SK-N-SH (cell line): Measurements from ENCODE around the gene PTPN5. TPM values are rescaled to one million over a fixed set of nuclear protein-coding genes. Genes with fewer than 3 reads are reported as not detected.

Experiments
- CTCF ChIA-PET: fragments of 300-600, 350-600 bp; formaldehyde crosslinking; extraction: SDS; loops from one replicate; lab custom pipeline; 2021; lab: Yijun Ruan, JAX
- POLR2A ChIA-PET: fragments of 350-600 bp; sonication (Branson Sonifier 250); formaldehyde crosslinking; extraction: SDS; loops from one replicate; lab custom pipeline; 2020; ENCODE audit warnings: antibody characterized with exemption, inconsistent platforms; lab: Yijun Ruan, JAX
- DNase-seq: peaks from one replicate; pipeline ENCODE4 v3.0.0; 2012
- H2AFZ ChIP-seq: fragments of 200-600 bp; sonication (generic); 2 replicates; pipeline ENCODE4 v1.8.1; 2016; ENCODE audit warnings: antibody characterized with exemption, mild to moderate bottlenecking, low read depth
- H3F3A ChIP-seq: fragments of 200-600 bp; sonication (generic); replicated peaks from 2 replicates; pipeline ENCODE3; 2016; ENCODE audit warnings: antibody characterized with exemption, mild to moderate bottlenecking; ENCODE audit not compliant: insufficient read depth
- H3K27ac ChIP-seq, 2 experiments: fragments of 200-500 bp in 1 of 2; fragments of 200-600 bp in 1 of 2; sonication (Bioruptor generic) in 1 of 2; sonication (generic), shearing (Covaris generic) in 1 of 2; 2 replicates each; pipeline versions ENCODE4 v1.5.1 to v1.6.1; 2014 to 2016; ENCODE audit warnings: low read depth in 2 of 2, inconsistent platforms in 1 of 2, low read length in 1 of 2, mild to moderate bottlenecking in 1 of 2, mixed read lengths in 1 of 2
- H3K27me3 ChIP-seq: fragments of 200-600 bp; sonication (generic), shearing (Covaris generic); 2 replicates; pipeline ENCODE4 v1.6.1; 2016; ENCODE audit warnings: mixed run types; ENCODE audit not compliant: insufficient read depth
- H3K36me3 ChIP-seq, 2 experiments: fragments of 200-500 bp in 1 of 2; fragments of 200-600 bp in 1 of 2; sonication (Bioruptor generic) in 1 of 2; sonication (generic) in 1 of 2; replicated peaks in 1 of 2; 2 replicates each; pipeline versions ENCODE3 to v1.5.1; 2014 to 2016; ENCODE audit warnings: low read length in 1 of 2, mild to moderate bottlenecking in 1 of 2; ENCODE audit not compliant: insufficient read depth in 2 of 2, control insufficient read depth in 1 of 2
- H3K4me1 ChIP-seq, 2 experiments: fragments of 200-500 bp in 1 of 2; fragments of 200-600 bp in 1 of 2; sonication (Bioruptor generic) in 1 of 2; sonication (generic), shearing (Covaris generic) in 1 of 2; 2 replicates each; pipeline versions ENCODE4 v1.5.1 to v1.6.1; 2014 to 2016; ENCODE audit warnings: low read depth in 1 of 2, low read length in 1 of 2, mixed run types in 1 of 2; ENCODE audit not compliant: insufficient read depth in 2 of 2, control insufficient read depth in 1 of 2
- H3K4me2 ChIP-seq: fragments of 200-600 bp; sonication (generic), shearing (Covaris generic); 2 replicates; pipeline ENCODE4 v1.6.1; 2017; ENCODE audit warnings: mixed run types
- H3K4me3 ChIP-seq, 2 experiments: fragments of 200-500 bp in 1 of 2; fragments of 200-600 bp in 1 of 2; sonication (Bioruptor generic) in 1 of 2; sonication (generic), shearing (Covaris generic) in 1 of 2; 2 replicates each; pipeline versions ENCODE4 v1.5.1 to v1.8.1; 2014 to 2016; ENCODE audit warnings: low read depth in 2 of 2, inconsistent platforms in 1 of 2, low read length in 1 of 2, mild to moderate bottlenecking in 1 of 2, mixed read lengths in 1 of 2, moderate library complexity in 1 of 2
- H3K79me2 ChIP-seq: fragments of 200-600 bp; sonication (generic); 2 replicates; pipeline ENCODE4 v1.8.1; 2017; ENCODE audit warnings: mild to moderate bottlenecking; ENCODE audit not compliant: insufficient read depth
- H3K9ac ChIP-seq: fragments of 200-600 bp; sonication (generic); 2 replicates; pipeline ENCODE4 v1.6.1; 2017; ENCODE audit warnings: mixed run types
- H3K9me2 ChIP-seq: fragments of 200-600 bp; sonication (generic); 2 replicates; pipeline ENCODE4 v1.6.1; 2017; ENCODE audit warnings: mixed run types
- H3K9me3 ChIP-seq: fragments of 200-600 bp; sonication (generic); 2 replicates; pipeline ENCODE4 v1.6.1; 2017; ENCODE audit warnings: mixed run types, mild to moderate bottlenecking, moderate library complexity
- H4K20me1 ChIP-seq: fragments of 200-600 bp; sonication (generic); 2 replicates; pipeline ENCODE4 v1.6.1; 2017; ENCODE audit warnings: mild to moderate bottlenecking, mixed run types; ENCODE audit not compliant: insufficient read depth
- CTCF ChIP-seq: fragments of 200-600 bp; sonication (generic); IDR thresholded peaks from 2 replicates; pipeline ENCODE4 v1.6.1; 2017; ENCODE audit warnings: antibody characterized with exemption, mild to moderate bottlenecking, moderate library complexity
- FOXJ3 ChIP-seq: sonication (generic); formaldehyde crosslinking; IDR thresholded peaks from 2 replicates; pipeline ENCODE4 v1.5.1; 2020; ENCODE audit warnings: mild to moderate bottlenecking, missing genetic modification reagents
- GABPA ChIP-seq: IDR thresholded peaks from 2 replicates; pipeline ENCODE4 v1.4.0; 2012; ENCODE audit warnings: low read depth, mild to moderate bottlenecking
- IRF3 ChIP-seq: fragments of 150-350 bp; IDR thresholded peaks from 2 replicates; pipeline ENCODE4 v1.6.1; 2016; ENCODE audit warnings: mild to moderate bottlenecking, low read depth, low read length
- MXI1 ChIP-seq: IDR thresholded peaks from 2 replicates; pipeline ENCODE4 v1.6.1; 2012; ENCODE audit warnings: mild to moderate bottlenecking, low read depth, low read length, improper control_type of control experiment
- NFIC ChIP-seq: IDR thresholded peaks from 2 replicates; pipeline ENCODE4 v1.4.0; 2012; ENCODE audit warnings: borderline replicate concordance
- POLR2AphosphoS5 ChIP-seq: IDR thresholded peaks from 2 replicates; pipeline ENCODE4 v1.6.1; 2012; ENCODE audit warnings: low read depth, low read length
- RAD21 ChIP-seq: IDR thresholded peaks from 2 replicates; pipeline ENCODE4 v1.6.1; 2012; ENCODE audit warnings: mild to moderate bottlenecking, low read length
- RCOR1 ChIP-seq: fragments of 150-350 bp; IDR thresholded peaks from 2 replicates; pipeline ENCODE4 v1.6.1; 2017; ENCODE audit warnings: antibody characterized with exemption, low read length
- RFX5 ChIP-seq: IDR thresholded peaks from 2 replicates; pipeline ENCODE4 v1.6.1; 2012; ENCODE audit warnings: mild to moderate bottlenecking, improper control_type of control experiment, low read length
- TAF1 ChIP-seq: IDR thresholded peaks from 2 replicates; pipeline ENCODE4 v1.6.1; 2012; ENCODE audit warnings: low read depth, mild to moderate bottlenecking, low read length, moderate library complexity, borderline replicate concordance
- TCF12 ChIP-seq: IDR thresholded peaks from 2 replicates; pipeline ENCODE4 v1.4.0; 2012
- USF1 ChIP-seq: IDR thresholded peaks from 2 replicates; pipeline ENCODE4 v1.4.0; 2012; ENCODE audit warnings: low read depth, borderline replicate concordance
- WGBS: methylation state at CpG from one replicate; pipeline ENCODE4 v1.1.6; 2017; ENCODE audit warnings: low lambda C conversion rate; 5-methylcytosine and 5-hydroxymethylcytosine counted together
- polyA plus RNA-seq, 3 experiments: library from polyadenylated mRNA; depleted of rRNA; stranded (reverse); fragments of >200 nt; gene quantifications; 2 replicates each; pipeline ENCODE4 v1.2.3, GENCODE V29; 2012
- TF ChIP-seq, protein P1 (sequence below): IDR thresholded peaks from 2 replicates; pipeline ENCODE4 v1.6.1; 2012; ENCODE audit warnings: mild to moderate bottlenecking, low read depth, low read length, moderate library complexity

Gene PTPN5
- polyA plus RNA-seq, 1 of the 3 experiments (the other 2 are of a cell fraction) = not detected

- Histone ChIP-seq H4K20me1 (no peaks in the 10 kb centered on the region), H3K9me2 (no peaks in the 10 kb centered on the region), H3K27me3 (no peaks in the 10 kb centered on the region; the same call in 1 of the 2 replicates), H3K4me3 (no peak overlapping the region), H3K36me3 (no peaks in the 10 kb centered on the region), H3K9ac (no peak overlapping the region), H3K4me1 (no peaks in the 10 kb centered on the region), H2AFZ (no peak overlapping the region), H3K79me2 (no peaks in the 10 kb centered on the region), H3K9me3 (no peaks in the 10 kb centered on the region), H3F3A (no peaks in the 10 kb centered on the region), H3K27ac (no peak overlapping the region), H3K4me2 (no peak overlapping the region)
- CTCF ChIA-PET = interaction anchor here (0.8 to 9.1 kb wide), 5 partner anchors 9 to 80 kb away, joined by 3 to 185 read pairs (median 7); partner anchors contain the start of gene PTPN5
- DNase-seq = no peak
- 68% methylated on average over 8 of the region's 8 CpGs for WGBS
- TF ChIP-seq POLR2AphosphoS5 (no peak), TAF1 (no peak), CTCF (no peak), RAD21 (no peak), USF1 (no peak), NFIC (no peak)
- POLR2A ChIA-PET = no interaction called here
Measured at GRCh38 chr11:18773104-18773503, 18.5 kb downstream of the PTPN5 start.

- DNase-seq = no peak
- Histone ChIP-seq H3K4me2 (no peak overlapping the region), H3F3A (no peaks in the 10 kb centered on the region), H3K4me1 (no peaks in the 10 kb centered on the region), H3K79me2 (no peaks in the 10 kb centered on the region), H3K9me3 (no peaks in the 10 kb centered on the region), H3K36me3 (no peaks in the 10 kb centered on the region), H3K27ac (no peak overlapping the region), H2AFZ (no peak overlapping the region; the same call in 1 of the 2 replicates), H3K27me3 (no peaks in the 10 kb centered on the region; the same call in 1 of the 2 replicates), H3K9ac (no peak overlapping the region), H4K20me1 (no peaks in the 10 kb centered on the region), H3K9me2 (no peaks in the 10 kb centered on the region), H3K4me3 (no peak overlapping the region)
- TF ChIP-seq MXI1 (no peak), TAF1 (no peak), RCOR1 (no peak), USF1 (no peak), RFX5 (no peak), FOXJ3 (CRISPR knock-in tag) (no peak), TCF12 (no peak), IRF3 (no peak), GABPA (no peak)
- TF ChIP-seq, protein P1, sequence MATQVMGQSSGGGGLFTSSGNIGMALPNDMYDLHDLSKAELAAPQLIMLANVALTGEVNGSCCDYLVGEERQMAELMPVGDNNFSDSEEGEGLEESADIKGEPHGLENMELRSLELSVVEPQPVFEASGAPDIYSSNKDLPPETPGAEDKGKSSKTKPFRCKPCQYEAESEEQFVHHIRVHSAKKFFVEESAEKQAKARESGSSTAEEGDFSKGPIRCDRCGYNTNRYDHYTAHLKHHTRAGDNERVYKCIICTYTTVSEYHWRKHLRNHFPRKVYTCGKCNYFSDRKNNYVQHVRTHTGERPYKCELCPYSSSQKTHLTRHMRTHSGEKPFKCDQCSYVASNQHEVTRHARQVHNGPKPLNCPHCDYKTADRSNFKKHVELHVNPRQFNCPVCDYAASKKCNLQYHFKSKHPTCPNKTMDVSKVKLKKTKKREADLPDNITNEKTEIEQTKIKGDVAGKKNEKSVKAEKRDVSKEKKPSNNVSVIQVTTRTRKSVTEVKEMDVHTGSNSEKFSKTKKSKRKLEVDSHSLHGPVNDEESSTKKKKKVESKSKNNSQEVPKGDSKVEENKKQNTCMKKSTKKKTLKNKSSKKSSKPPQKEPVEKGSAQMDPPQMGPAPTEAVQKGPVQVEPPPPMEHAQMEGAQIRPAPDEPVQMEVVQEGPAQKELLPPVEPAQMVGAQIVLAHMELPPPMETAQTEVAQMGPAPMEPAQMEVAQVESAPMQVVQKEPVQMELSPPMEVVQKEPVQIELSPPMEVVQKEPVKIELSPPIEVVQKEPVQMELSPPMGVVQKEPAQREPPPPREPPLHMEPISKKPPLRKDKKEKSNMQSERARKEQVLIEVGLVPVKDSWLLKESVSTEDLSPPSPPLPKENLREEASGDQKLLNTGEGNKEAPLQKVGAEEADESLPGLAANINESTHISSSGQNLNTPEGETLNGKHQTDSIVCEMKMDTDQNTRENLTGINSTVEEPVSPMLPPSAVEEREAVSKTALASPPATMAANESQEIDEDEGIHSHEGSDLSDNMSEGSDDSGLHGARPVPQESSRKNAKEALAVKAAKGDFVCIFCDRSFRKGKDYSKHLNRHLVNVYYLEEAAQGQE = no peak
- CTCF ChIA-PET = interaction anchor here (1.6 to 2.0 kb wide), 2 partner anchors 30 to 528 kb away, joined by 5 to 9 read pairs; no protein-coding TSS in a partner anchor
- POLR2A ChIA-PET = no interaction called here
- WGBS = 64% methylated on average over 5 of the region's 5 CpGs
Measured at GRCh38 chr11:18772211-18772610, 19.4 kb downstream of the PTPN5 start.
